Limb (tissue), 2 donors: ENCODE results near the gene ELAC2.
A peak's percentile ranks its signal among the peaks of the same experiment; 100 is the strongest.
"Not testable (repeated sequence)": the region's sequence is repeated elsewhere in the genome, so short reads cannot be mapped to it uniquely, and the experiment has no call there.

Experiments used
- DNase-seq, 2 donors: peaks; one replicate each; pipeline ENCODE4 v3.0.0-alpha.2; 2016; ENCODE audit errors: extremely low spot score in 2 of 2

ELAC2 gene

DNA sequence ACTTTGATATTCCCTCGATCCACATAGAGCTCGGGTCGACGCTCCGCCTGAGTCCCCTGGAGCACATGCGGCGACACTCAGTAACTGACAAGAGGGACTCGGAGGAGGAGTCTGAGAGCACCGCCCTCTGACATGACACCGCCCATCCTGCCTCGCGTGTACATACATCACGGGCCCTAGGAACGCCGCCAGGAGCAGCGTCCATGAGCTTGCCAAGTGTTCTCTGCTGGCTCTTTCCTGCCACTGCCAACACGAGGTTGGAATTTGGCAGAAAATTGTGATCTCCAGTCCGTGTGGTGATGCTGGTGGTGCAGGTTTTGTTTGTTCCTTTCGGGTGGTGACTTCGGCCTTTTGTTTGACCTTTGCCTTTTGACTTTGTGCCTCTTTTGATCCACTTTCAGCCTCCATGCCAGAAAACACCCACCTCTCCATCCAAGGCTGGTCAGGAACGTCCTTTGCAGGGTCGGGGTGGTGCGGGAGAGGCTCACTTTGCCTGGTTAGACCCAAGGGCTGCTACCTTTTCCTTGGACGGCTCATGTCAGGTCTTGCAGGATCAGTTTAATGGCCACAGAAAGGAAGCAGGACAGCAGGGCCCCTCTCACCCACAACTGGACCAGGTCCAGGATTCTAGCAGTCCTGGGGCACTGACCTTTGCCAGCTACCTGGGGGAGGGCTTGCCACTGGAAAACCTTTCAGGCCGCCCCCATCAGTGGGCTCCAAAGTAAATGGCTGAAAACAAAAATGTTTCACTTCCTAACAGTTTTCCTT lies 27.6 kb downstream of the ELAC2 start:
- DNase-seq: no peak

DNA sequence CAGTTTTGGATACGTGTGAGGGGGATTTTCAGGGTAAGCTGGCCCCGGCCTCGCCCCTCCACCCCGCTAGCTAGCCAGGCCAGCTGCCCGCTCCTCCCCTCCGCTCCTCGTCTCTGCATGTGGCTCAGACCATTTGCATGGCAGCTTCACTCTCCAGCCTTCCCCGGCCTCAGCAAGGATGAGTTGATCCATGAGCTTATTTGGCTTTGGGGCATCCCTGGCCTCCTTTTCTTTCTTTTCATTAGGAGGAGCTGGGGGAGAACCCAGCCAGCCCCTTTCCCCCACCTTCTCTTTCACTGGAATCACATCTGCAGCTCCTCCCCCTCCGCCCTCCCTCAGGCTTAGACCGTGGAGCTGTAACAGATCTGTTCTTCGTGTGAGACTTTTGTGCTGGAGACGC lies 30.7 kb downstream of the ELAC2 start:
- no peak for DNase-seq

DNA sequence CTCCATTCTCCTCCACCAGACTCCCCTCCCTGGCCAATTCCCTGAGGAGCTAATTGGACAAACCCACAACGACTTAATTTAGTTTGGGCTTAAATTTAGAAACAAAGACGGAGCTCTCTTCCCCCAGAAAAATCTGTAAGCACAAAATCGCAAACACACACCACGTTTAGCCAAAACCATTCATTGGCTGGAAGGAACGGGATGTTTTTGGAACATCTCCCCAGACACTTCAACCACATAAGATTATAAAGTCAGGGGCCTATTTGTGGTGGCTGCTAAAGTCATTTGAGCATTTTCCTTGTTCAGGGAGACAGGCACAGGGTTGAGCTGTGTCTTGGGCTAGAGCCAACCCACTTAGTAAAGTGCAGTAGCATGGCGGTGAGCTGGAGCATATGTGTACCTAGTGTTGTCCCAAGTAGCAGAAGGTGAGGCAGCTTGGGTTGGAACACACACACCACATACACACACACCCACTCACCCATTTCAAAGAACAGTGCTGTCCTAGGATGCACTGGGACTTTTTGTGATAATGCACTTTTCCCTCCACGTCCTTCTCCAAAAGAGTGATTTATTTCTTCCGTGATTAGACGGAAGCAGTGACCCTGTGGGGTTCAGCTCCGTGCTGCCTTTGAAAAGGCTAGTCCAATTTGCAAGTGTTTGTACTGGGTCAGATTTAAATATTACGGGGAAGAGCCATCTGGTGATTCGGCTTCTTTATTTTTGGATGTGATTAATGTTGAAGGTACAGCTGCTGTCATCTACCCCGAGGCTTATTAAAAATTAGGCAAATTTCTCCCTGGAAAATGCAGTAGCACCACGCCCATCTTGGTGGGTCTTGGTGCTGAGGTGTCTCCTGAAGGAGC lies 32.2 kb downstream of the ELAC2 start:
- DNase-seq: peak in 1 of 2 donors; percentile 40

DNA sequence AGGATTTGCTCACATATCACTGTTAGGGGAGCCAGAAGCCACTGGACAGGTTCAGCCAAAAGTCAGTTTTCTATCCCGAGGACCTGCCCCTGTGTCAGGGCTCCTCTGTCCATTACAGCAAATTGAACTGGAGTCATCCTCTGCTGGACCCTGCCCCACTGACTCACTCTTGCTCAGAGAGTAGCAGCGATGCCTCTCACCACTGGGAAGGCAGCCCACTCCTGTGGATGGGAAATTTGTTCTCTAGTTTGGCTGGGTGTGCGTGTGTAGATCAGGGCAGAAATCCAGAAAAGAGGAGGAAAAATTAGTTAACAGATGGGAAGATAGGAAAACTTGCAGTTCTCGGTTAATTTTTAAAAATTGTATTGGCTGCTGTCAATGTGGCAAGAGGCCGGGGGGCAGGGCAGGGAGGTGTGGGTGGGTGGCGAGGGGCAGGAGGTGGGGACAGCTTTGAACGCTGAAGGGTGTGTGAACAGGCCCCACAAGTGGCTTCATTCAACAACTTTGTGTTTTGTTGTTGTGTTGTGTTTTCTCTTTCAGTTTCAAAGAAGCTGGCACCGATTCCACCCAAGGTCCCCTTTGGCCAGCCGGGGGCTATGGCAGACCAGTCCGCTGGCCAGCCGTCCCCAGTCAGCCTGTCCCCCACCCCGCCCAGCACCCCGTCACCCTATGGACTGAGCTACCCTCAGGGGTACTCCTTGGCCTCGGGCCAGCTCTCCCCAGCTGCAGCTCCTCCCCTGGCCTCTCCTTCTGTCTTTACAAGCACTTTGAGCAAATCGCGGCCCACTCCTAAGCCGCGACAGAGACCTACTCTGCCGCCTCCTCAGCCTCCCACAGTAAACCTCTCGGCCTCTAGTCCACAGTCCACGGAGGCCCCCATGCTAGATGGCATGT lies 33.6 kb downstream of the ELAC2 start:
- DNase-seq: peak; percentile 50 to 75

DNA sequence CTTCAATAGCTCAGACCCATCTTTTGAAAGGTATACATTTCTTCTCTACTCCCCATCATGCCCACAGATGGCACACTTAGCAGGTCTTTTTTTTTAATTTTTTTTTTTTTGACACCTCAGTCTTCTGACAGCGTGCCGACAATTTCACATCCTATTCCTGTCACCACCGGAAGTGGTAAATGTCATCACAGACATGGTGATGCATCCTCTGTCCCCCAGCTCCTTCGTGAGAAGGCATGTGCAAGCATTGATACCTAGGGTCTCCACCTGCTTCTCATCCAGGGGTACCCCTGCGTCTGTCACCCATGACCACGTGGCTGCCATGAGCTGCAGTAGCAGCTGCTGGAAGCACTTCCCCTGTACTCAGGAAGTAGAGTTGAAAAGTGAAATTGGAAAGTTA lies 35.6 kb downstream of the ELAC2 start:
- no peak for DNase-seq

DNA sequence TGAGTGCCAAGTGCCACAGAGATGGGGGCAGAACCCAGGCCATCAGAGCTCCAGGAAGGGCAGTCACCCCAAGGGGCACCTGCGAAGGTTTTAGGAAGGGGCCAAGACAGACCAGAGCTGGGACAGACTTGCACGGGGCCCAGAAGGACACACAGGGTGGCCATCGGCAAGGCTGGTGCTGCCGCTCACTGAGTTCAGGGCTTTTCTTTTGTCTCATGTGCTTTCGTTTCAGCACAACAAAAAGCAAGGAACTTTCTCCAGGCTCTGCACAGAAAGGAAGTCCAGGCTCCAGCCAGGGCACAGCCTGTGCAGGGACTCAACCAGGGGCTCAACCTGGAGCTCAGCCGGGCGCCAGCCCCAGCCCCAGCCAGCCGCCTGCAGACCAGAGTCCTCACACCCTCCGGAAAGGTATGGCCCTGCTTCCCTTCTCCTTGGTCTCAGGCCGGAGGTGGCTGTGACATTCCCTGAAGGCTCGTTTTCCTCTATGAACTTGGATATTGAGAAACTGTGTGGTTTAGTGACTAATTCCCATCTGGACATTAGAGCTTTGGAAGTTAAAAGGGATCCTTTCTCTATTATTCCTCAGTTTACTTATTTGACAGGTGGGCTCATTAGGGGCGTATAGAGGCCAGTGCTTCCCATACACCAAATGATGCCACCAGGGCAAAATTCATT lies 37.9 kb downstream of the ELAC2 start:
- DNase-seq: no peak

DNA sequence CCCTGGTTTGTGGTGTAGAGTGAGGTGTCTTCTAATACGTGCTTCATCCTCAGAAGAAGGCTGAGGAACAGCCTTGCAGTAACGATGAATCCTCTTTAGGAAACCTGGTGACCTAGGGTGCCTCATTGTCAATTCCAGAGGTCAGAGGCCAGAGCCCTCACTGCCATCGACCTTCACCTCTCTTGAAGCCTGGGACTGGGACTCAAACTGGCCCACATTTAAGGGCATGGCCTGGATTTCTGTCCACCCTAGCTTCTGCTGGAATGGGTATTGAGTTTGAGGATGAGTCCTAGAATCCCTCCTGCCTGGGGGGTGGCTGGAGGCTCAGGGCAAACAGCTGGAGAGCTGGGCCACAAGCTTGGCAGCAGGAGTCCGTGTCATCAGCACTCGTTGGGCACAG lies 38.6 kb downstream of the ELAC2 start:
- DNase-seq: no peak

DNA sequence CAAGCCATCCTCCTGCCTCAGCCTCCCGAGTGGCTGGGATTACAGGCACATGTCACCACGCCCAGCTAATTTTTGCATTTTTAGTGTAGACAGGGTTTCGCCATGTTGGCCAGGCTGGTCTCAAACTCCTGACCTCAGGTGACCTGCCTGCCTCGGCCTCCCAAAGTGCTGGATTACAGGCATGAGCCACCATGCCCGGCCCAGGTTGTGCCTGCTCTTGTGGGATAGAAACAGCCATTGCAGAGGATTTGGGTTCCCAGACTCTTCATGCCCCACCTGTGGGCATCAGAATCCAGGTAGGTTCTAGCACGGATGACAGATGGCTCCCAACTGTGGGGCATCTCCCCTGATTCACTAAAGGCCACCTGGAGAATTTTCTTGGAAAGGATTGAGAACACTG lies 39.0 kb downstream of the ELAC2 start:
- DNase-seq: not testable (repeated sequence)

DNA sequence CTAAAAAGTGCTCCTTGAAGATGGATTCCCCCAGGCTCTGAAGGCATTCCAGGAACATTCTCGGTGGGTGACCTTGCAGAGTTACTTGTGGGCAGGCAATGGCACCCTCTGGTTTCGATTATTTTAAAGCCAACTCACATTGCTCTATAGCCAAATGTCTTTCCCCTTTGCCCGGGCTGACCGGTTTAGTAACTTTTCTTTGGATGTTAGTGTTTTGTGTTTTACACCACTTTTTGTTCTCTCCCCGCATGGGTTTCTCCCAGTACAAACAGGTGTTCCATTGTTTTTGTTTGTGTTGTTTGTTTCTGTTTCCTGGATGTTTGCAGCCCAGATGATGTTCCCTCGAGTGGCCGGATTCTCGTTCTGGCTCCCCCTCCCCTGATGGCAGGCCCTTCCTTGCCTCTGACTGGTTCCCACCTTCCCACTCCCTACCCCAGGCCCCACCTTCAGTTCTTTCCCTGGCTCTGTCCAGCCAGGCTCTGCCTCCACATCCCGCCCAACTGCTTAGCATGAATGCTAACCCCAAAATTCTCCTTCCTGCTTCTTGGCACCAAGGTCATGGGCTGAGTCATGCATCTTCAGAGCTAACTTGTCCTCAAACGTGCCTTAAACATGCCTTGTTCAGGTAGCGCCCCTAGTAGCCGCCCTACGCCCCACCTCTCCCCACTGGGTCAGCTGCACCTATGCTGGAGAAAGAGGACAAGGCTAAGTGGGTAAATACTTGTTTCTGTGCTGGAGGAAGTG lies 40.6 kb downstream of the ELAC2 start:
- no peak for DNase-seq

DNA sequence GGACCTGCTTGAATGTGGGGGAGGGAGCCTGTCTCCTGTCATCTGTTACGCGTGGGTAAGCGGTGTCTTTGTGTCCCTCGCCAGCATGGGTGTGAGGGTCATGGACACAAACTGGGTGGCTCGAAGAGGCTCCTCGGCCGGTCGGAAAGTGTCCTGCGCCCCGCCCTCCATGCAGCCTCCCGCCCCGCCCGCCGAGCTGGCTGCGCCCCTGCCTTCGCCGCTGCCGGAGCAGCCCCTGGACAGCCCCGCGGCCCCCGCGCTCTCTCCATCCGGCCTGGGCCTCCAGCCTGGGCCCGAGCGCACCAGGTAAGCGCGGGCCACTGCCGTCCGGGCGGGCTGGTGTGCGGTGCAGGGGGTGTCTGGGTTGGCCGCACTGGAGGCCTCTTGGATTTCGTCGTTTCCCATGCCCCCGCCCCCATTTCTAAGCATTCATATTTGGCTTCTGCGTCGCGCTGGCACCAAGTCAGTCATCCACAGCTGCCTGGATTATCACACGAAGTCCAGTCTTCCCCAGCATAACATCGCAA lies 43.8 kb downstream of the ELAC2 start:
- peak; percentile 37 to 54 for DNase-seq

DNA sequence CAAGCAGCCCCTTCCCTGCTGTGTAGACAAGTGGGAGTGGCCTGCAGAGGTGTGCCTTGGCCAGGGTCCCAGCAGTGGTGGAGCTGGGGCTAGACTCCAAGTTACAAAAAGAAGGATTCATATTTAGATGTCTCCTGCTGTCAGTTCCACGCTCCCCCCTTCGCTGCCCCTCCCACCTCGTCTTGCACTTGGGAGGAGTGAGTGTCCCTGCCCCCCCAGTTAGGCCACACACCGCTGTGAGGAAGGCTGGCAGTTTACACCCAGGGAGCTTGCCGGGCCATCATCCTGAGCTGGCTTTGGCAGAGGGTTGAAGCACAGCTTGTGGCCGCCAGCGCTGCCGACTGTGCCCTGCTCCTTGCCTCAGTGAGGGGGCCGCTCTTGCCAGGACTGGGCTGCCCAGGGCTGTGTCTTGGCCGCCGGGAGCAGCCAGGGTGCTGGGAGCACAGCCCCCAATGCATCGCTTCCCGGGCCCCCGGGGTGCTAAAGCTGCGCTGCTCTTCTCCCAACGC lies 44.3 kb downstream of the ELAC2 start:
- DNase-seq: peak; percentile 17 to 42

DNA sequence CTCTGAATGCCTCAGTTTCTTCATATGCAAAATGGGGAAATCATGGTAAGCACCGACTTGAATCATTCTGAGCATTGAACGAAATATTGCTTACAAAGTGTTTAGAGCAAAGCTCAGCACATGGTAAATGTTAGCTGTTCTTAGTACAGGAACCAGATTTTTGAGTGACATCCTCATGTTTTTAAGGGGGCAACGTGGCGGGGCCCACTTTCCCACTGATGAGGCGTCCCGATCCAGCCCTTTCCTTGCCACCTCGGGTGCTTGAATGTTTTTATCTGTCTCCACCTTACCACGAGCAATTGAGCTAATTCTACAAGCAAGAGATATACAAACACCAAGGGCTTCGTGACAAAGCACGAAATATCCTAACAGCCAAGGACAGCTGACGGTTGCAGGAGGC lies 49.9 kb downstream of the ELAC2 start:
- no peak for DNase-seq

DNA sequence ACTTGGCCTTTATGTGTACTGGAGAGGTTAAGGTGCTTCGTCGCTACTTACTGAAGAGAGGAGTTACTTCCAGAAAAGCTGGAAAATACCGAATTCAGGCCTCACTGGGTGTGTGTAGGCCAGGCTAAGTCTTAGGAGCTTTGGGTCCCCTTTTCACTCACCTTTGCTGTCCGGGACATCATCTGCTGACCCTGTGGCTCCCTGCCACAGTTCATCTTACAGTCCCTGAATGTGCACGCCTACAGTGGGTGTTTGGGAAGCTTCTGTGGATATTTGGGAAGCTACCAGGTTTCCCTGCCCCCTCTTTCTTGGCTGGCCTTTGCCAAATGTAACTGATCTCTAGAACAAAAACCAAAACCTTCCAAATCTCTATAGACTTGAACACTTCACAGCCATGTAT lies 51.4 kb downstream of the ELAC2 start:
- DNase-seq: no peak

DNA sequence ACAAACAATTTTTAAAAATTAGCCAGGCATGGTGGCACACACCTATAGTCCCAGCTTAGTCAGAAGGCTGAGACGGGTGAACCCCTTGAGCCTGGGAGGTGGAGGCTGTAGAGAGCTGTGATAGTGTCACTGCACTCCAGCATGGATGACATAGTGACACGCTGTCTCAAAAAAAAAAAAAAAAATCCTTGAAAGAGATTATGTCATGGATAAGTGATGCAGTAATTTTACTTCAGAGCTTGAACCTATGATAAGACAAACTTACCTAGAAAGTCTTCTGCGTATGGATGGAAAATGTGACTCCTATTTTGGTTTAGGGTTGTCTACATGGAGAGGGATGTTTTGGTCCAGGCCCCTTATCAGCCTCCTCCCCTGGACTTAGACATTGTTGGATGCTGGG lies 51.8 kb downstream of the ELAC2 start:
- DNase-seq: no peak

DNA sequence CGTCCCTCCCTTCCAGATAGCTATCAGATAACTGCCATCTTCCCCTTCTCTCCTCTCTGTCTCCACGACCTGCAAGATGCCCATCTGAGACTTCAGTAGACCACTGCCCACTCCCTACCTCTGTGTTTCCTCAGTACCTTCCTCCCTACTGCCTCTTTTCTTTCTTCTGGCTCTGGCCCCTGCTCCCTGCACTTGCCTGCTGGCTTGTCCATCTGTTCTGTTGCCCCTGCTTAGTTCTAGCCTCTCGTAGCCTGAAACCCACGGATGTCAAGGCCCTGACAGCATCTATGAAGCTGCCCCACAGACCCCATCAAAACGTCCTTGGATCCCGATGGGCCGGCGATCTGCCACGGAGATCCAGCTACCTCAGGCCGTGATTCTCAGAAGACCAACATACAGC lies 53.0 kb downstream of the ELAC2 start:
- no peak for DNase-seq

DNA sequence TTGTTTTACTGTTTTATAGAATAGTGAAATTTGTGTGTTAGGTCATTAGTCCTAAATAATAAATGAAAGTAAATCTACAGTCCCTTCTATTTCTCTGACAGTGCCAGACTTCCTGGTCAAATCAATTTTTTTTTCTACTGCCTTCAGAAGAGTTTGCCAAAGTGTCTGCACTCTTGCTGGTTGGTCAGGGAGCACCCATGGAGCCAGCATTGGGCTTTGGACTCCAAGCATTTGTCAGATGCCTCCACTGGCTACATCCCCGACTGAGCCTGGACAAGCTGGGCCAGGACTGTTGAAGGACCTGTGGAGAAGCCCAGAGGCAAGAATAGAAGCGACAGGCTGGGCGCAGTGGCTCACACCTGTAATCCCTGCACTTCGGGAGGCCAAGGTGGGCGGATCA lies 53.7 kb downstream of the ELAC2 start:
- no peak for DNase-seq

DNA sequence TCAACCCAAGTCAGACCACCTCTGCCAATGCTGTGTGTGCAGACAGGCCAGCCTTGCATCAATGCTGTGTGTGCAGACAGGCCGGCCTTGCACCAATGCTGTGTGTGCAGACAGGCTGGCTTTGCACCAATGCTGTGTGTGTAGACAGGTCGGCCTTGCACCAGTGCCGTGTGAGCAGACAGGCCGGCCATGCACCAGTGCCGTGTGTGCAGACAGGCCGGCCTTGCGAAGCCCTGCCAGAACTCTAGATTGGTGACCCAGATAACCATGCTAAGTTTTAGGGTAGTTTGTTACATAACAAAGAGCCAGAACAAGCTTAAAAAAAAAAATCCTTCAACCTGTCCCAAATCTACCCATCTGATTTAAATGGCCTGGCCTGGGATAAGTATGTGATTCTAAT lies 54.3 kb downstream of the ELAC2 start:
- DNase-seq: no peak

DNA sequence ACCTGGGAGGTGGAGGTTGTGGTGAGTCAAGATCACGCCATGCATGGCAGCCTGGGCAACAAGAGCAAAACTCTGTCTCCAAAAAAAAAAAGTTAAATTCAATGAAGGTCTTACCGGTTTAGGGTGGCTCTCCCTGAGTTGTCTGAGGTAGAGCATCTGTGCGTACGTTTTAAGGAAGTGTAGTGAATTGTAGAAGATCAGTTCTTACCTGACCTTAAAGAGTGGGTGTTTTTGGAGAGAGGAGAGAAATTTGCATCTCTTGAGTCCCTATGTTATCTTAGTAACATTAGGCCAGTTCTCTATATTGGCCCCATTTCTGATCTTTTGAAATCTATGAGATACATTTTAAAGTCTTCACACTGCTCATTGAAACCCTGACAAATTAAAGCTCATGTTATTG lies 56.2 kb downstream of the ELAC2 start:
- DNase-seq: no peak

DNA sequence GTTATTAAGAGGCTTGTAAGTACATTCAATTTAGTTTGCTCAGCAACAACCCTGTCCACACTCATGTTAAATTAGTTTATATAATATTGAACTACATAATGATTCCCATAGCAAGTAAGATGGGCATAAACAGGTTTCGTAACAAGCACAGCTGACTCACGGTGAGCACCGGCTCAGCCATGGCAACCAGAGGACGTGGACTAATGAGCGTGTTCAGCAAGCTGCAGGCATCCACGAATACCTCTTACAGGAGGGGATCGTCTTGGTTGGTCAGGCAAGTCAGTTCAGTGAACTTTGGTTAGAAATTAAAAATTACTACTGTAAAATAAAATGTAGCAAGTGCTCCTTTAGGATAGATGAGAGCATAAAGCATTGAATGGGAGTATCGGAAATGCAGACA lies 58.4 kb downstream of the ELAC2 start:
- no peak for DNase-seq

DNA sequence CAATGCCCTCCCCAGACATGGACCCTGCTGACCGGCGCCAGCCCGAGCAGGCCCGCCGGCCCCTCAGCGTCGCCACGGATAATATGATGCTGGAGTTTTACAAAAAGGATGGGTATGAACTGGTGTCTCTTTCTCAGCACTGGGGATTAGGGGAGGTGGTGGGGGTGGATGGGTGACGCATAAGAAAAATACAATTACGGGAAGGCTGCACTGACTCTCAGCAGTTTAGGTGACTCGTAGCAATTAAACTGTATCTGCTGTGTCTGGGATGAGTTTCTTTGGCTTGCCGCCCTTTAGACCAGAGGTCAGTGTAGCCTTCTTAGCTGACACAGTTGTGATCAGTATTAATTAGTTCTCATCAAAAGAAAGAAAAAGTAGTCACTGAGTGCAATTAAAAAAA lies 59.0 kb downstream of the ELAC2 start:
- no peak for DNase-seq
